Nephron progenitor cell (in vitro differentiated cells): ENCODE data around the gene BLOC1S4.

Source experiments
- DNase-seq: peaks from one replicate; pipeline ENCODE4 v3.0.0; 2021
- H3K27ac Mint-ChIP-seq: 2 replicates; pipeline ENCODE4 v1.8.0; 2021; ENCODE audit warnings: mild to moderate bottlenecking, moderate library complexity, mixed read lengths
- H3K27me3 Mint-ChIP-seq: 2 replicates; pipeline ENCODE4 v1.8.0; 2021; ENCODE audit warnings: mild to moderate bottlenecking, low read depth, mixed read lengths; ENCODE audit not compliant: poor library complexity
- H3K36me3 Mint-ChIP-seq: 2 replicates; pipeline ENCODE4 v1.8.0; 2021; ENCODE audit warnings: low read depth, mixed read lengths
- H3K4me1 Mint-ChIP-seq: 2 replicates; pipeline ENCODE4 v1.8.0; 2021; ENCODE audit warnings: mixed read lengths
- H3K4me3 Mint-ChIP-seq: 2 replicates; pipeline ENCODE4 v1.8.0; 2021; ENCODE audit warnings: mild to moderate bottlenecking, moderate library complexity, mixed read lengths
- H3K9me3 Mint-ChIP-seq: 2 replicates; pipeline ENCODE4 v1.8.0; 2021; ENCODE audit warnings: mild to moderate bottlenecking, moderate library complexity, mixed read lengths
- CTCF ChIP-seq: fragments of 200-600 bp; sonication (generic); IDR thresholded peaks from 2 replicates; pipeline ENCODE4 v1.5.0; 2021; ENCODE audit warnings: antibody characterized with exemption

Gene BLOC1S4

GRCh38 chr4:6695660-6696610, 20.0 kb upstream of the BLOC1S4 start:
- peaks cover 3% of the 10 kb centered on the region for H3K27me3 Mint-ChIP-seq
- peak overlapping the region; percentile 60 for H3K27ac Mint-ChIP-seq
- H3K36me3 Mint-ChIP-seq: peaks cover 25% of the 10 kb centered on the region
- no peak overlapping the region for H3K4me3 Mint-ChIP-seq
- no peaks in the 10 kb centered on the region for H3K9me3 Mint-ChIP-seq
- H3K4me1 Mint-ChIP-seq: peaks cover 45% of the 10 kb centered on the region
- TF ChIP-seq CTCF: no peak
- no peak for DNase-seq

- no peak for TF ChIP-seq CTCF
- DNase-seq: no peak
- Mint-ChIP-seq H3K9me3 (peaks cover 3% of the 10 kb centered on the region), H3K27me3 (peaks cover 3% of the 10 kb centered on the region), H3K4me3 (no peak overlapping the region), H3K36me3 (peaks cover 29% of the 10 kb centered on the region), H3K4me1 (peaks cover 43% of the 10 kb centered on the region), H3K27ac (no peak overlapping the region)
Measured at GRCh38 chr4:6696611-6697010, 19.4 kb upstream of the BLOC1S4 start.

GRCh38 chr4:6697131-6697530, 18.8 kb upstream of the BLOC1S4 start:
- Mint-ChIP-seq H3K27ac (no peak overlapping the region), H3K4me1 (peaks cover 41% of the 10 kb centered on the region), H3K27me3 (peaks cover 4% of the 10 kb centered on the region), H3K9me3 (peaks cover 9% of the 10 kb centered on the region), H3K4me3 (no peak overlapping the region), H3K36me3 (peaks cover 34% of the 10 kb centered on the region)
- TF ChIP-seq CTCF: no peak
- DNase-seq: no peak

- no peak for TF ChIP-seq CTCF
- Mint-ChIP-seq H3K36me3 (peaks cover 57% of the 10 kb centered on the region), H3K27ac (peak overlapping the region; percentile 89), H3K4me3 (no peak overlapping the region), H3K4me1 (peaks cover 20% of the 10 kb centered on the region), H3K9me3 (peaks cover 31% of the 10 kb centered on the region), H3K27me3 (peaks cover 10% of the 10 kb centered on the region)
- DNase-seq: no peak
Measured at GRCh38 chr4:6699388-6699787, 16.6 kb upstream of the BLOC1S4 start.

- no peak for TF ChIP-seq CTCF
- Mint-ChIP-seq H3K27ac (no peak overlapping the region), H3K36me3 (peaks cover 62% of the 10 kb centered on the region), H3K9me3 (peaks cover 36% of the 10 kb centered on the region), H3K27me3 (peaks cover 8% of the 10 kb centered on the region), H3K4me3 (no peak overlapping the region), H3K4me1 (peaks cover 15% of the 10 kb centered on the region)
- DNase-seq: no peak
Measured at GRCh38 chr4:6699903-6700302, 16.1 kb upstream of the BLOC1S4 start.

GRCh38 chr4:6701371-6701770, 14.6 kb upstream of the BLOC1S4 start:
- Mint-ChIP-seq H3K9me3 (peaks cover 51% of the 10 kb centered on the region), H3K27me3 (peaks cover 8% of the 10 kb centered on the region), H3K4me1 (peaks cover 3% of the 10 kb centered on the region), H3K27ac (no peak overlapping the region), H3K36me3 (peaks cover 77% of the 10 kb centered on the region), H3K4me3 (no peak overlapping the region)
- TF ChIP-seq CTCF: peak; percentile 7
- no peak for DNase-seq
